Measurements from ENCODE around the gene PTPRT.

PTPRT gene

DNA sequence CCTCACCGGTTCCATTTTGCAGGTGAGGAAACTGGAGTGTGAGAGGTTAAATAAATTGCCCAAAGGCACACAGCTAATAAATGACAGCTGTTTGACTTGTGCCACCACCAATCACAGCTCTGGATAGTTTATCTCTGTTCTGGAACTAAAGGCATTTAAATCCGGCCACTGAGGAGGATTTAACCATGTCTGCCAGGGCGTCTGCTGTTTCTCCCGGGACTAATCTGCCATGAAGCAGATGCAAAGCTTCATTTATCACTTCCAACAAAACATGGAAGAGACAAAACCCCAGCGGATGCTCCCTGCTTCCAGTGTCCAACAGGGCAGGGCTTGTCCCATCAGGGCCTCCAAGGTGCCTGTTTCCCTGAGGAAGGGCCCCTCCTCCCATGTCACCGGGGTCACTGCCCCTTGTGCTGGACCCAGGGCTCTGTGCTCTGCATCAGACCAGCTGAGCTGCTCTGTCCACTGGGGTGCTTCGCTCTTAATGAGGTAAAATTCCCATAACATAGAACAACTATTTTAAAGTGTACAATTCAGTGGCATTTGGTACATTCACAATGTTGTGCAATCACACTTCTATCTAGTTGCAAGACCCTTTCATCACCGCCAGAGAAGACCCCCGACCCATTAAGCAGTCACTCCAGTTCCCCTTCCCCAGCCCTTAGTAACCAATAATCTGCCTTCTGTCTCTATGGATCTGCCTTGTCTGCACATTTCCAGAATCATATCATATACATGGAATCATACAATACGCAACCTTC lies 244.3 kb downstream of the PTPRT start (continued):
- TF ChIP-seq ZNF366 (tag by site-specific recombination; conservative IDR thresholded peaks at IDR 0.05) (no peak), ZNF223 (tag by site-specific recombination; IDR thresholded peaks at IDR 0.05) (no peak), ZNF214 (tag by site-specific recombination; IDR thresholded peaks at IDR 0.05; ENCODE audit: borderline replicate concordance) (no peak), ZNF623 (tag by site-specific recombination; IDR thresholded peaks at IDR 0.05) (no peak)
- TF ChIP-seq, protein P1, sequence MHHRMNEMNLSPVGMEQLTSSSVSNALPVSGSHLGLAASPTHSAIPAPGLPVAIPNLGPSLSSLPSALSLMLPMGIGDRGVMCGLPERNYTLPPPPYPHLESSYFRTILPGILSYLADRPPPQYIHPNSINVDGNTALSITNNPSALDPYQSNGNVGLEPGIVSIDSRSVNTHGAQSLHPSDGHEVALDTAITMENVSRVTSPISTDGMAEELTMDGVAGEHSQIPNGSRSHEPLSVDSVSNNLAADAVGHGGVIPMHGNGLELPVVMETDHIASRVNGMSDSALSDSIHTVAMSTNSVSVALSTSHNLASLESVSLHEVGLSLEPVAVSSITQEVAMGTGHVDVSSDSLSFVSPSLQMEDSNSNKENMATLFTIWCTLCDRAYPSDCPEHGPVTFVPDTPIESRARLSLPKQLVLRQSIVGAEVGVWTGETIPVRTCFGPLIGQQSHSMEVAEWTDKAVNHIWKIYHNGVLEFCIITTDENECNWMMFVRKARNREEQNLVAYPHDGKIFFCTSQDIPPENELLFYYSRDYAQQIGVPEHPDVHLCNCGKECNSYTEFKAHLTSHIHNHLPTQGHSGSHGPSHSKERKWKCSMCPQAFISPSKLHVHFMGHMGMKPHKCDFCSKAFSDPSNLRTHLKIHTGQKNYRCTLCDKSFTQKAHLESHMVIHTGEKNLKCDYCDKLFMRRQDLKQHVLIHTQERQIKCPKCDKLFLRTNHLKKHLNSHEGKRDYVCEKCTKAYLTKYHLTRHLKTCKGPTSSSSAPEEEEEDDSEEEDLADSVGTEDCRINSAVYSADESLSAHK (tag by site-specific recombination; IDR thresholded peaks at IDR 0.05), result no peak
- TF ChIP-seq, protein P2, sequence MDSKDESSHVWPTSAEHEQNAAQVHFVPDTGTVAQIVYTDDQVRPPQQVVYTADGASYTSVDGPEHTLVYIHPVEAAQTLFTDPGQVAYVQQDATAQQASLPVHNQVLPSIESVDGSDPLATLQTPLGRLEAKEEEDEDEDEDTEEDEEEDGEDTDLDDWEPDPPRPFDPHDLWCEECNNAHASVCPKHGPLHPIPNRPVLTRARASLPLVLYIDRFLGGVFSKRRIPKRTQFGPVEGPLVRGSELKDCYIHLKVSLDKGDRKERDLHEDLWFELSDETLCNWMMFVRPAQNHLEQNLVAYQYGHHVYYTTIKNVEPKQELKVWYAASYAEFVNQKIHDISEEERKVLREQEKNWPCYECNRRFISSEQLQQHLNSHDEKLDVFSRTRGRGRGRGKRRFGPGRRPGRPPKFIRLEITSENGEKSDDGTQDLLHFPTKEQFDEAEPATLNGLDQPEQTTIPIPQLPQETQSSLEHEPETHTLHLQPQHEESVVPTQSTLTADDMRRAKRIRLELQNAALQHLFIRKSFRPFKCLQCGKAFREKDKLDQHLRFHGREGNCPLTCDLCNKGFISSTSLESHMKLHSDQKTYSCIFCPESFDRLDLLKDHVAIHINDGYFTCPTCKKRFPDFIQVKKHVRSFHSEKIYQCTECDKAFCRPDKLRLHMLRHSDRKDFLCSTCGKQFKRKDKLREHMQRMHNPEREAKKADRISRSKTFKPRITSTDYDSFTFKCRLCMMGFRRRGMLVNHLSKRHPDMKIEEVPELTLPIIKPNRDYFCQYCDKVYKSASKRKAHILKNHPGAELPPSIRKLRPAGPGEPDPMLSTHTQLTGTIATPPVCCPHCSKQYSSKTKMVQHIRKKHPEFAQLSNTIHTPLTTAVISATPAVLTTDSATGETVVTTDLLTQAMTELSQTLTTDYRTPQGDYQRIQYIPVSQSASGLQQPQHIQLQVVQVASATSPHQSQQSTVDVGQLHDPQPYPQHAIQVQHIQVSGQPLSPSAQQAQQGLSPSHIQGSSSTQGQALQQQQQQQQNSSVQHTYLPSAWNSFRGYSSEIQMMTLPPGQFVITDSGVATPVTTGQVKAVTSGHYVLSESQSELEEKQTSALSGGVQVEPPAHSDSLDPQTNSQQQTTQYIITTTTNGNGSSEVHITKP (tag by site-specific recombination; IDR thresholded peaks at IDR 0.05), result no peak

DNA sequence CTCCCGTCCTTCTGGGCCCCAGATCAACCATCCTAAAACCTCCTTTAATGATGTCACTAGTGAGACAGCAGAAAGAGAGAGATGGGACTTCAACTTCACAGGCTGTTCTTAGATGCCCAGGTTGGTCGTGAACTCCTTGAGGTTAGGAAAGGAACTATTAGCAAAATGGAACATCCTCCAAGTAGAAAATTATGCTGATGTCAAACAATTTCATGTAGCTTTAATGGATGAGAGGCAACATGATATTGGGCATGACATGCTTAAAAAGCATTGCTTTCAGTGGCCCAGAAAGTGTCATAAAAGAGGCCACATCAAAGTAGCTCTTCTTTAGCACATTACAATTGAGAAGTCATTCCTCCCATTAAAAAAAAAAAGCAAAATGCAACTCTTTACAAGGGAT lies 248.1 kb downstream of the PTPRT start:
- Histone ChIP-seq H3K4me1 (ENCODE audit: control insufficient read depth, insufficient read depth, low read length) (no peaks in the 10 kb centered on the region), H3K4me3 (ENCODE audit: low read depth, low read length) (no peak overlapping the region), H3K36me3 (ENCODE audit: control insufficient read depth in 2 of 2, insufficient read depth in 1 of 2, low read length in 2 of 2) (no peaks in the 10 kb centered on the region), H3K9me3 (ENCODE audit: control insufficient read depth, insufficient read depth, low read depth, low read length) (no peaks in the 10 kb centered on the region), H3K27ac (ENCODE audit: extremely low read depth, low read depth, low read length) (no peak overlapping the region)
- TF ChIP-seq ZNF239 (tag by site-specific recombination; IDR thresholded peaks at IDR 0.05) (no peak), ZNF19 (tag by site-specific recombination; IDR thresholded peaks at IDR 0.05; ENCODE audit: low read depth) (no peak), YY1 (tag by site-specific recombination; IDR thresholded peaks at IDR 0.05) (no peak), ZNF544 (tag by site-specific recombination; IDR thresholded peaks at IDR 0.05) (no peak), ZNF548 (tag by site-specific recombination; IDR thresholded peaks at IDR 0.05) (no peak), ZNF292 (tag by site-specific recombination; IDR thresholded peaks at IDR 0.05; ENCODE audit: borderline replicate concordance, low read depth) (no peak), RBAK (tag by site-specific recombination; IDR thresholded peaks at IDR 0.05) (no peak), ZNF768 (tag by site-specific recombination; IDR thresholded peaks at IDR 0.05) (no peak), ZNF624 (tag by site-specific recombination; IDR thresholded peaks at IDR 0.05) (no peak), ZNF658 (tag by site-specific recombination; IDR thresholded peaks at IDR 0.05) (no peak), ZFHX2 (tag by site-specific recombination; conservative IDR thresholded peaks at IDR 0.05) (no peak), HOXC10 (CRISPR knock-in tag; IDR thresholded peaks at IDR 0.05) (no peak), GLIS1 (tag by site-specific recombination; IDR thresholded peaks at IDR 0.05) (no peak)
- TF ChIP-seq, protein P3, sequence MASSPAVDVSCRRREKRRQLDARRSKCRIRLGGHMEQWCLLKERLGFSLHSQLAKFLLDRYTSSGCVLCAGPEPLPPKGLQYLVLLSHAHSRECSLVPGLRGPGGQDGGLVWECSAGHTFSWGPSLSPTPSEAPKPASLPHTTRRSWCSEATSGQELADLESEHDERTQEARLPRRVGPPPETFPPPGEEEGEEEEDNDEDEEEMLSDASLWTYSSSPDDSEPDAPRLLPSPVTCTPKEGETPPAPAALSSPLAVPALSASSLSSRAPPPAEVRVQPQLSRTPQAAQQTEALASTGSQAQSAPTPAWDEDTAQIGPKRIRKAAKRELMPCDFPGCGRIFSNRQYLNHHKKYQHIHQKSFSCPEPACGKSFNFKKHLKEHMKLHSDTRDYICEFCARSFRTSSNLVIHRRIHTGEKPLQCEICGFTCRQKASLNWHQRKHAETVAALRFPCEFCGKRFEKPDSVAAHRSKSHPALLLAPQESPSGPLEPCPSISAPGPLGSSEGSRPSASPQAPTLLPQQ (tag by site-specific recombination; IDR thresholded peaks at IDR 0.05), result no peak
- ChIA-PET POLR2A (no interaction called here), CTCF (no interaction called here)
